Fibroblast of the aortic adventitia (primary cell): ENCODE results near the gene RFC5. TPM values are rescaled to one million over a fixed set of nuclear protein-coding genes. Genes with fewer than 3 reads are reported as not detected.

Source experiments
- DNase-seq: peaks from one replicate; pipeline ENCODE4 v3.0.0-alpha.2; 2010; ENCODE audit warnings: low read depth
- H3K4me3 ChIP-seq: 2 replicates; pipeline ENCODE4 v1.5.1; 2011; ENCODE audit warnings: low read depth, mild to moderate bottlenecking, control low read depth, low read length, moderate library complexity
- total RNA-seq: library from RNA; depleted of rRNA; stranded (reverse); fragments of >200 nt; gene quantifications from 2 replicates; pipeline ENCODE4 v1.2.3, GENCODE V29; 2012; ENCODE audit warnings: low replicate concordance
- TF ChIP-seq, protein P1 (sequence below): IDR thresholded peaks from 2 replicates; pipeline ENCODE4 v1.5.1; 2011; ENCODE audit warnings: mild to moderate bottlenecking, low read length, control low read depth, inconsistent platforms; ENCODE audit not compliant: insufficient read depth

The RFC5 gene, protein sequence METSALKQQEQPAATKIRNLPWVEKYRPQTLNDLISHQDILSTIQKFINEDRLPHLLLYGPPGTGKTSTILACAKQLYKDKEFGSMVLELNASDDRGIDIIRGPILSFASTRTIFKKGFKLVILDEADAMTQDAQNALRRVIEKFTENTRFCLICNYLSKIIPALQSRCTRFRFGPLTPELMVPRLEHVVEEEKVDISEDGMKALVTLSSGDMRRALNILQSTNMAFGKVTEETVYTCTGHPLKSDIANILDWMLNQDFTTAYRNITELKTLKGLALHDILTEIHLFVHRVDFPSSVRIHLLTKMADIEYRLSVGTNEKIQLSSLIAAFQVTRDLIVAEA
- 3.7 and 26.2 TPM in 2 replicates for total RNA-seq

DNA sequence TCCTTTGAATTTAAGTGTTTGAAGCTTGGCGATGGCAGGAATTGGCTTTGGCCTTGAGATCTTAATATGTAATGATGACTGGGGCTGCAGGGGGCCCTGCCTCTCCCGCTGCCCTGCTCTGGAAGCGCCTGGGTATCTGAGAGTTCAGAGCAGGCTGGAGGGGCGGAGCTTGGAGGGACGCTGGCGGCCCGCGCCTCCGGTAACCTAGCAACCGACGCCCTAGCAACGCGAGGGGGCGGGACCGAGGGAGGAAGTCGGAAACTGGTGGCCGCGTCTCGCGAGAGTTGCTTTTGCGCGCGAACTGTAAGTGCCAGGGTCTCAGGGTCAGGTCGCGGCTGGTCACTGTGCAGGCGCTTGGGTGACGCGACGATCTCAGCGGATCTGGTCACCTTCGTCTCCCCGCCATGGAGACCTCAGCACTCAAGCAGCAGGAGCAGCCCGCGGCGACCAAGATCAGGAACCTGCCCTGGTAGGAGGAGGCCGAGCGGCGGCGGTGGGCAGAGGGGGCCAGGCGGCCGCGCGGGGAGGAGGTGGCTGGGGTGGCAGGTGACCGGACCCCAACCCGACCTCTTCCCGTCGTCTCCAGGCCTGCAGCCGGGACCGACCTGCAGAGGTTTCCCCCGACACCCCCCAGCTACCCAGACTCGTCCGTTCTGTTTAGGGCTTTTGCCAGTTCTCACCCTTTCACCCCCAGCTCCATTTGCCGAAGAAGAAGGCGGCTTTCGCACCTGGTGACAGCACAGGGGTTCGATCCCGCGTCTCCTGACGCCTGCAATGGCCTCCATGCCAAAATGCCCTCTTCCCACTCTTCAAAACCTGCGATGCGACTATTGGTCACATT, at the start of gene RFC5:
Gene RFC5, plus strand, starts transcription at position 280 of the 841 bp plus-strand sequence. Its CDS starts 125 bp downstream, at position 405.
- peak within 1 kb of the TSS; percentile 96 for H3K4me3 ChIP-seq
- TF ChIP-seq, protein P1, sequence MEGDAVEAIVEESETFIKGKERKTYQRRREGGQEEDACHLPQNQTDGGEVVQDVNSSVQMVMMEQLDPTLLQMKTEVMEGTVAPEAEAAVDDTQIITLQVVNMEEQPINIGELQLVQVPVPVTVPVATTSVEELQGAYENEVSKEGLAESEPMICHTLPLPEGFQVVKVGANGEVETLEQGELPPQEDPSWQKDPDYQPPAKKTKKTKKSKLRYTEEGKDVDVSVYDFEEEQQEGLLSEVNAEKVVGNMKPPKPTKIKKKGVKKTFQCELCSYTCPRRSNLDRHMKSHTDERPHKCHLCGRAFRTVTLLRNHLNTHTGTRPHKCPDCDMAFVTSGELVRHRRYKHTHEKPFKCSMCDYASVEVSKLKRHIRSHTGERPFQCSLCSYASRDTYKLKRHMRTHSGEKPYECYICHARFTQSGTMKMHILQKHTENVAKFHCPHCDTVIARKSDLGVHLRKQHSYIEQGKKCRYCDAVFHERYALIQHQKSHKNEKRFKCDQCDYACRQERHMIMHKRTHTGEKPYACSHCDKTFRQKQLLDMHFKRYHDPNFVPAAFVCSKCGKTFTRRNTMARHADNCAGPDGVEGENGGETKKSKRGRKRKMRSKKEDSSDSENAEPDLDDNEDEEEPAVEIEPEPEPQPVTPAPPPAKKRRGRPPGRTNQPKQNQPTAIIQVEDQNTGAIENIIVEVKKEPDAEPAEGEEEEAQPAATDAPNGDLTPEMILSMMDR, result no peak
- peak; percentile 94 for DNase-seq

DNA sequence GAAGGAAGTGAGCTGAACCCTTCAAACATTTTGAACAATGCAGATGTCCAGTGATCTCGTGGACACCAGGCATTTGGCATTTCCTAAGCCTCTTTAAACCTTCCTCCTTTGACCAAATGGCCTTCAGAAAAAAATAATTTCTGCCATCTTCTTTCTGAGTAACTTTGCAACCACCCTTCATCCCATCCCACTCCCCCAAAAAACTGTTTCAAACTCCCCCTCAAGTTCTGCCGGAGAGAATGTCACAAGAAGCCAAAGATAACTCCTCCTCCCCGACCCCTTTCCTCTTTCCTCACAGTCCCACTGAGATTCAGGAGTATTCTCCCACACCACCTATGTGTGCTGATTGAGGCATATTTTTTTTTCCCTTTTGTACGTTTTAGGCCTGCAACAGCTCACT, 49.5 kb upstream of the RFC5 start:
- no peak overlapping the region for H3K4me3 ChIP-seq
- TF ChIP-seq, protein P1, result no peak
- no peak for DNase-seq

DNA sequence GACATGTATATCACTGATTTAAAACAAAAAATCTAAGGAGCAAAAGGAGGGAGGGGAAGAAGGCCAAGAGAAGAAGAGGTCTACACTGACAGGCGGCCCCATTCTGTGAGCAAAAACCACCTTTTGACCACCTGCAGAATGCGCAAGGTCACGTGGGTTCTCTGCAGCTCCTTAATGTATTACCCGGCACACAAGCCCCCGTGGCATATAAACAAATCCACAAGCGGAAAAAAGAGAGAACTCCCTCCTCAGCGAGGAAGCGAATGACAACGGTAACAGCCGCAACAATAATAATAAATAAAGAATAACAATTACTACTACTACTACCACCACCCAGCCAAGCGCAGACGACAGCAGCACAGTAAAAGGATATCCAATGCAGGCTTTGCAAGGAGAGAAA, 49.0 kb upstream of the RFC5 start:
- no peak for DNase-seq
- no peak overlapping the region for H3K4me3 ChIP-seq
- TF ChIP-seq, protein P1, result no peak

DNA sequence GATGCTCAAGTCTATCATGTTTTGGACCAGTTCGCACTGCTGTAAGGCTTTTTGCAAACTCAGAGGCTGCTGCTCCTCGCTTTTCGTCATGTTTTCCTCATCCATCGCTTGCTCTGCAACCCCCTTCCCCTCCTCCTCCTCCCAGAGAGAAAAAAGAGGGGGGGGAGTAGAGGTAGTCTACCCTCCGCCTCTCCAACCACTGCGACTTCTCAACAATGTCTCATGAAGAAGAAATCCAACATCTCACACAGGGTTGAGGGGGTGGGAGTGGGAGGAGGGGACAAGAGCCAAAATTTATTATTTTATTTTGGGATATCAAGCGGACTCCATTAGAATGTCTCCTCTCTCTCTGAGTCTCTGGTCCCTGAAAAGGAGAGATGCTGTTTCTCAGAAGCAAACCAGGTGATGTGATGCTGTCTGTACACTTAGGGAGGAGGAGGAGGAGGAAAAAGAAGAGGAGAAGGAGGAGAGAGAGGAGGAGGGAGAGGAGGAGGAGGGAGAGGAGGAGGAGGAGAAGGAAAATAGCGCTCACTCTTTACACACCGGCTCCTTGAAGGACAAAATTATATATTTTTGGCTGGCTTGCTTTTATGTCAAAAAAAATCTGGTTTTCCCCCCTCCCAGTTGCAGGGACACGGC, 48.2 kb upstream of the RFC5 start:
- H3K4me3 ChIP-seq, result peak overlapping the region; percentile 61

DNA sequence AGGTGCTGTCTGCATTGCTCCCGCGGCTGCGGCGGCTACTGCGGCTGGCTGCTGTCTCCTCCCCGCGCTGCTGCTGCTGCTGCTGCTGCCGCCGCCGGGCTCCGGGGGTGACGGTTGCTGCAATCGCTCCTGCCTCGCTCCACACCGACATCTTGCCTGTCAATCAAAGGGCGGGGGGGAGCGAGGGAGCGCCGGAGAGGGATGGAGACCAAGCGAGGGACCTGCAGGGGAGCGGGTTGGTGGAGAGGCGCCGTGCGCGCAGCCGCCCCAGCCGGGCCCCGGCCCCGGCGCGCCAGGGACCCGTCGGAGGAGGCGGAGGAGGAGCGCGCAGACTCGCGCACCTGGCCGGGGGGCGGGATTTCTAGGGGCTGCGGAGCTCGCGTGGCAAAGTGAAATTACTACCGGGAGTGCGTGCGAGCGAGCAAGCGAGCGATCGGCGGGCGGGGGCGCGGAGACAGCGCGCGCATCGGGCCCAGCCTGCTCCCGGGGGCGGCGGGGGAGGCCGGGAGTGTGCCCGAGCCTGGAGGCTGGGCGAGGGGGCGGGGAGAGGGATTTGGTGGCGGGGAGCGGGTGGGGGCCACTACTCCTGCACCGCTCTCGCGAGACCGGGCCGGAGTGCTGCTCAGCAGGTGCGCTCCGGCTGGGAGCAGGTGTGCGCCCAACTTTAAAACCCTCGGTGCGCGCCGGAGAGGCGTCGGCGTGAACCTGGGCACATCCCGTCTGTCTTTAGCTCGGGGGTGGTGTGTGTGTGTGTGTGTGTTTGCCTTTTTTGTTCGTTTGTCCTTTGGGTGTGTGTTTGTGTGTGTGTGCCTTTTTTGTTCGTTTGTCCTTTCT, 47.5 kb upstream of the RFC5 start, which contains the start of gene KSR2:
Gene KSR2, minus strand, starts transcription at position 165 of the 834 bp plus-strand sequence. CDS start 735 bp downstream, outside the sequence.
- H3K4me3 ChIP-seq, result peak within 1 kb of the TSS; percentile 61
- TF ChIP-seq, protein P1, result no peak
- peak; percentile 16 for DNase-seq

More for the DNA sequence above, 48.2 kb upstream of the RFC5 start:
- DNase-seq, result no peak
- TF ChIP-seq, protein P1, result no peak

DNA sequence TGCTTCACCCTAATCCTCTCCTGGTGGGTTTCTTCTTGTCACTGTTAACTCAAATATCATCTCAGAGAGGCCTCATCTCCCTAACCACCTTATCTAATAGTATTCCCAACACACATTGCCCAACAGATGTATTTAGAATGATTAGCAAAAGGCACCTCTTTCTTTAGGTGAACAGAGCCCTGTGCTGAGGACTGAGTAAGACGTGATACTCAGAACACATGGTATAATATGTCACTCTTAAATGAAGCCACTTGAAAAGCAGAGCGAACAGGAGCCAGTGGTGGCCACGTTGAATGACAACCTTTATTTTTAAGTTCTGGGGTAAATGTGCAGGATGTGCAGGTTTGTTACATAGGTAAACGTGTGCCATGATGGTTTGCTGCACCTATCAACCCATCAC, 46.2 kb upstream of the RFC5 start:
- H3K4me3 ChIP-seq, result no peak overlapping the region
- TF ChIP-seq, protein P1, result no peak
- DNase-seq, result no peak
